GM10266 (cell line): ENCODE results near the gene B3GNT9.

ENCODE experiments used
- DNase-seq: peaks from one replicate; pipeline ENCODE4 v3.0.0; 2012; ENCODE audit errors: extremely low spot score
- CTCF ChIP-seq: IDR thresholded peaks from 2 replicates; pipeline ENCODE4 v1.5.1; 2012; ENCODE audit warnings: mild to moderate bottlenecking, low read depth; ENCODE audit not compliant: control insufficient read depth, insufficient read depth; ENCODE audit errors: missing control alignments

Gene B3GNT9

GRCh38 chr16:67167588-67167987 lies 16.8 kb upstream of the B3GNT9 start:
- DNase-seq = no peak

GRCh38 chr16:67166598-67167168 lies 15.9 kb upstream of the B3GNT9 start:
- DNase-seq = no peak
- TF ChIP-seq CTCF = peak; percentile 19

More at GRCh38 chr16:67167588-67167987, 16.8 kb upstream of the B3GNT9 start:
- no peak for TF ChIP-seq CTCF

- TF ChIP-seq CTCF = no peak
- DNase-seq = no peak
Measured at GRCh38 chr16:67166110-67166547, 15.3 kb upstream of the B3GNT9 start.

- no peak for DNase-seq
- TF ChIP-seq CTCF = no peak
Measured at GRCh38 chr16:67165121-67166078, 14.6 kb upstream of the B3GNT9 start.

GRCh38 chr16:67164599-67165061 lies 13.8 kb upstream of the B3GNT9 start, which contains the start of gene HSF4:
TSS of gene HSF4 (plus strand) at chr16:67164745. CDS start at chr16:67164812, 67 bp downstream.
- no peak for DNase-seq
- no peak for TF ChIP-seq CTCF

GRCh38 chr16:67163999-67164558 lies 13.3 kb upstream of the B3GNT9 start:
- no peak for DNase-seq
- no peak for TF ChIP-seq CTCF
